OCI-LY3 (cell line): ENCODE measurements around the gene WDR13.

Experiments used
- CTCF ChIP-seq: fragments of 200-600, 300-600 bp; sonication (generic); IDR thresholded peaks from 2 replicates; pipeline ENCODE4 v1.5.1; 2014; ENCODE audit warnings: antibody characterized with exemption, low read length, low read depth
- EZH2phosphoT487 ChIP-seq: fragments of 200-600 bp; shearing (Covaris generic); IDR thresholded peaks from 2 replicates; pipeline ENCODE4 v1.6.1; 2018; ENCODE audit warnings: antibody characterized with exemption, mixed run types, low read depth

- TF ChIP-seq CTCF (no peak), EZH2phosphoT487 (no peak)
Observed at GRCh38 chrX:48599341-48599740, 2.0 kb downstream of the WDR13 start.
